ENCODE measurements around the gene COX19. TPM values are rescaled to one million over a fixed set of nuclear protein-coding genes. Genes with fewer than 3 reads are reported as not detected.

COX19 gene
- total and polyA plus RNA-seq, 2 donors (not counting 1 experiment from before 2014, with no cell fraction given) = 14.7 to 38.3 TPM

GRCh38 chr7:1024331-1024841 lies 49.0 kb upstream of the COX19 start:
- WGBS (ENCODE audit: insufficient coverage) = 0% methylated on average over 10 of the region's 15 CpGs
- Mint-ChIP-seq H3K4me3 (peak overlapping the region; percentile 94), H3K4me1 (peaks cover 69% of the 10 kb centered on the region), H3K27me3 (no peaks in the 10 kb centered on the region), H3K27ac (peak overlapping the region; percentile 97), H3K9me3 (ENCODE audit: insufficient read depth) (no peaks in the 10 kb centered on the region)
- H3K9ac ChIP-seq (ENCODE audit: low read length) = peak overlapping the region; percentile 55
- H3K4me3 ChIP-seq (ENCODE audit: control extremely low read depth in 1 of 5, extremely low read depth in 1 of 5, insufficient read depth in 1 of 5, low read depth in 2 of 5, low read length in 4 of 5) = peak overlapping the region in 4 of 5 experiments; percentile 18 to 42 (median 28)
- ChIA-PET CTCF (interaction anchor here (0.7 to 6.9 kb wide), 7 partner anchors 11 to 152 kb away, joined by 3 to 57 read pairs (median 14); partner anchors contain the start of gene GPR146), POLR2A (interaction anchor here (0.9 to 2.0 kb wide), 7 partner anchors 12 to 62 kb away, joined by 3 to 15 read pairs (median 5); partner anchors contain the start of gene GPR146)
- H2AFZ ChIP-seq (ENCODE audit: insufficient read depth, low read depth, low read length, poor library complexity, severe bottlenecking) = no peak overlapping the region
- DNase-seq (peak; percentile 96), ATAC-seq (ENCODE audit: low read depth) (peak; percentile 65)
- peak overlapping the region; percentile 97 for H3K4me2 ChIP-seq (replicated peaks; ENCODE audit: low read depth, low read length, poor library complexity, severe bottlenecking)
- peaks cover 69 to 78% of the 10 kb centered on the region in 2 donors for H3K4me1 ChIP-seq (ENCODE audit: control insufficient read depth in 2 of 2, insufficient read depth in 2 of 2, low read length in 2 of 2)
- H3K9me3 ChIP-seq (ENCODE audit: control extremely low read depth in 1 of 3, control insufficient read depth in 2 of 3, insufficient read depth in 1 of 3, low read length in 2 of 3) = peaks cover 0 to 38% (median 0%) of the 10 kb centered on the region in 3 donors
- peaks cover 64% of the 10 kb centered on the region for H4K20me1 ChIP-seq (ENCODE audit: control insufficient read depth, insufficient read depth, low read length, poor library complexity, severe bottlenecking)
- TF ChIP-seq, protein P1, sequence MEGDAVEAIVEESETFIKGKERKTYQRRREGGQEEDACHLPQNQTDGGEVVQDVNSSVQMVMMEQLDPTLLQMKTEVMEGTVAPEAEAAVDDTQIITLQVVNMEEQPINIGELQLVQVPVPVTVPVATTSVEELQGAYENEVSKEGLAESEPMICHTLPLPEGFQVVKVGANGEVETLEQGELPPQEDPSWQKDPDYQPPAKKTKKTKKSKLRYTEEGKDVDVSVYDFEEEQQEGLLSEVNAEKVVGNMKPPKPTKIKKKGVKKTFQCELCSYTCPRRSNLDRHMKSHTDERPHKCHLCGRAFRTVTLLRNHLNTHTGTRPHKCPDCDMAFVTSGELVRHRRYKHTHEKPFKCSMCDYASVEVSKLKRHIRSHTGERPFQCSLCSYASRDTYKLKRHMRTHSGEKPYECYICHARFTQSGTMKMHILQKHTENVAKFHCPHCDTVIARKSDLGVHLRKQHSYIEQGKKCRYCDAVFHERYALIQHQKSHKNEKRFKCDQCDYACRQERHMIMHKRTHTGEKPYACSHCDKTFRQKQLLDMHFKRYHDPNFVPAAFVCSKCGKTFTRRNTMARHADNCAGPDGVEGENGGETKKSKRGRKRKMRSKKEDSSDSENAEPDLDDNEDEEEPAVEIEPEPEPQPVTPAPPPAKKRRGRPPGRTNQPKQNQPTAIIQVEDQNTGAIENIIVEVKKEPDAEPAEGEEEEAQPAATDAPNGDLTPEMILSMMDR (IDR thresholded peaks at IDR 0.05) = no peak
- no peak for TF ChIP-seq EZH2 (IDR thresholded peaks at IDR 0.05; ENCODE audit: borderline replicate concordance, insufficient read depth, low read depth, low read length, poor library complexity, severe bottlenecking)
- H3K27ac ChIP-seq (ENCODE audit: low read length in 2 of 2) = peak overlapping the region; percentile 88 to 90
- intact Hi-C loops (cut with micrococcal nuclease) = loop anchor here (1.0 to 5.0 kb wide), 7 partner anchors 20 to 116 kb away; partner anchors contain the start of gene GPR146
- peaks cover 0 to 29% of the 10 kb centered on the region in 2 experiments for H3K36me3 ChIP-seq (replicated peaks in 1 of 2; ENCODE audit: control extremely low read depth in 1 of 2, control insufficient read depth in 1 of 2, extremely low read depth in 1 of 2, insufficient read depth in 2 of 2, low read length in 1 of 2)
- H3K79me2 ChIP-seq (ENCODE audit: control insufficient read depth, insufficient read depth, low read length) = peaks cover 53% of the 10 kb centered on the region
- H3K27me3 ChIP-seq (replicated peaks in 1 of 4; ENCODE audit: control extremely low read depth in 1 of 4, control insufficient read depth in 3 of 4, insufficient read depth in 4 of 4, low read length in 3 of 4) = peaks cover 0 to 2% (median 0%) of the 10 kb centered on the region in 4 experiments

Data from B cell (primary cell).